Measurements from ENCODE around the gene RAPGEF4.

Gene RAPGEF4

GRCh38 chr2:172931256-172931894 is 195.7 kb downstream of the RAPGEF4 start:
- POLR2A ChIA-PET: no interaction called here
- DNase-seq (ENCODE audit: extremely low spot score): no peak
- no peak for TF ChIP-seq CTCF (IDR thresholded peaks at IDR 0.05; ENCODE audit: control extremely low read depth, extremely low read depth, low read depth, missing control alignments)
- CTCF ChIA-PET: interaction anchor here (0.8 to 6.6 kb wide), 29 partner anchors 9 to 1413 kb away, joined by 3 to 71 read pairs (median 8); no protein-coding TSS in a partner anchor

- ChIA-PET POLR2A (no interaction called here), CTCF (interaction anchor here (0.7 to 6.6 kb wide), 31 partner anchors 10 to 1412 kb away, joined by 3 to 71 read pairs (median 8); no protein-coding TSS in a partner anchor)
- peak; percentile 88 for TF ChIP-seq CTCF (IDR thresholded peaks at IDR 0.05; ENCODE audit: control extremely low read depth, extremely low read depth, low read depth, missing control alignments)
- DNase-seq (ENCODE audit: extremely low spot score): peak; percentile 45
These were observed 196.4 kb downstream of the RAPGEF4 start for GRCh38 chr2:172931918-172932520.

GRCh38 chr2:172937884-172938712 is 202.5 kb downstream of the RAPGEF4 start:
- DNase-seq (ENCODE audit: extremely low spot score): no peak
- ChIA-PET POLR2A (no interaction called here), CTCF (no interaction called here)
- no peak for TF ChIP-seq CTCF (IDR thresholded peaks at IDR 0.05; ENCODE audit: control extremely low read depth, extremely low read depth, low read depth, missing control alignments)

- ChIA-PET CTCF (no interaction called here), POLR2A (no interaction called here)
- TF ChIP-seq CTCF (IDR thresholded peaks at IDR 0.05; ENCODE audit: control extremely low read depth, extremely low read depth, low read depth, missing control alignments): no peak
- DNase-seq (ENCODE audit: extremely low spot score): no peak
These were observed 203.2 kb downstream of the RAPGEF4 start for GRCh38 chr2:172938713-172939375.

GRCh38 chr2:172943539-172943938 is 207.9 kb downstream of the RAPGEF4 start:
- CTCF ChIA-PET: interaction anchor here (3.3 kb wide), 1 partner anchor 12 kb away, joined by 16 read pairs; no protein-coding TSS in a partner anchor
- no peak for TF ChIP-seq CTCF (IDR thresholded peaks at IDR 0.05; ENCODE audit: control extremely low read depth, extremely low read depth, low read depth, missing control alignments)
- no peak for DNase-seq (ENCODE audit: extremely low spot score)
- POLR2A ChIA-PET: no interaction called here

Measured in GM10248 (cell line).